Kidney (tissue), 14 donors: ENCODE data around the gene MAJIN. TPM values are rescaled to one million over a fixed set of nuclear protein-coding genes. Genes with fewer than 3 reads are reported as not detected.

Source experiments
- DNase-seq, 5 donors: peaks; one replicate each; pipeline ENCODE4 v3.0.0-alpha.2; 2013 to 2020
- FAIRE-seq: peaks from 2 replicates; lab custom pipeline; 2012; peaks lifted over from hg19 to GRCh38; lab: Jason Lieb, UNC
- H3K27ac ChIP-seq, 2 donors: one replicate each; pipeline ENCODE4 v1.7.0; 2013; ENCODE audit warnings: low read depth in 2 of 2, low read length in 2 of 2, inconsistent platforms in 1 of 2
- H3K27me3 ChIP-seq: one replicate; pipeline ENCODE4 v1.7.1; 2013; ENCODE audit warnings: low read length, inconsistent platforms; ENCODE audit not compliant: control insufficient read depth, insufficient read depth
- H3K36me3 ChIP-seq, 3 donors: one replicate each; pipeline versions ENCODE4 v1.7.0 to v1.7.1; 2013; ENCODE audit warnings: low read length in 3 of 3, control low read depth in 1 of 3, inconsistent platforms in 1 of 3; ENCODE audit not compliant: insufficient read depth in 3 of 3, control insufficient read depth in 2 of 3
- H3K4me1 ChIP-seq, 3 donors: one replicate each; pipeline versions ENCODE4 v1.7.0 to v1.7.1; 2013; ENCODE audit warnings: low read length in 3 of 3, inconsistent platforms in 1 of 3, low read depth in 1 of 3; ENCODE audit not compliant: control insufficient read depth in 2 of 3, insufficient read depth in 2 of 3
- H3K4me3 ChIP-seq, 3 donors: one replicate each; pipeline versions ENCODE4 v1.7.0 to v1.8.1; 2013; ENCODE audit warnings: low read length in 3 of 3, control low read depth in 1 of 3, inconsistent platforms in 1 of 3
- H3K9ac ChIP-seq, 3 donors: one replicate each; pipeline versions ENCODE4 v1.7.0 to v1.7.1; 2013; ENCODE audit warnings: low read length in 3 of 3, control low read depth in 1 of 3, inconsistent platforms in 1 of 3
- H3K9me3 ChIP-seq, 3 donors: one replicate each; pipeline versions ENCODE4 v1.7.0 to v1.7.1; 2013; ENCODE audit warnings: low read length in 3 of 3, control low read depth in 1 of 3, inconsistent platforms in 1 of 3; ENCODE audit not compliant: control insufficient read depth in 2 of 3, insufficient read depth in 1 of 3
- CTCF ChIP-seq: IDR thresholded peaks from 3 replicates; pipeline ENCODE4 v1.5.1; 2012; ENCODE audit warnings: mild to moderate bottlenecking, moderate library complexity, borderline replicate concordance; ENCODE audit not compliant: insufficient read depth; ENCODE audit errors: extremely low read depth
- intact Hi-C: fragments of 100-400 bp; cut with DNase I; formaldehyde crosslinking; loops from one replicate; pipeline ENCODE4 v1.11.1; 2022
- microRNA-seq: library from miRNA; unstranded; fragments of <30 nt; microRNA quantifications from one replicate; pipeline ENCODE4 v1.2.0, GENCODE V29; 2020
- polyA plus RNA-seq: library from polyadenylated mRNA; stranded (reverse); fragments of 350-450 nt; fragmentation: Illumina TruSeq; extraction: RNeasy Lipid Tissue Mini Kit (QIAGEN cat#74804); gene quantifications from one replicate; pipeline ENCODE4 v1.2.3, GENCODE V29; 2014; ENCODE audit warnings: low read depth, low replicate concordance; ENCODE audit not compliant: insufficient read depth
- total RNA-seq: library from RNA; stranded (reverse); fragmentation: NEBNext Ultra II Directional; extraction: Animal tissue kit (Norgen Biotek cat#: 25700); gene quantifications from one replicate; pipeline ENCODE4 v1.2.1, GENCODE V29; 2021
- donor health status: control.
- donor health status: control.
- donor health status: control.
- donor health status: control.
- donor health status: control.
- donor health status: DM: yes; HTN: yes; CAD: no.
- donor health status: Normal renal cell carcinoma (clear cell type).

The MAJIN gene
- total and polyA plus RNA-seq, 2 donors from 2014 or later: 0.80 TPM; not detected in 1

GRCh38 chr11:64888729-64889511 is 83.0 kb downstream of the MAJIN start:
- Histone ChIP-seq H3K36me3 (no peaks in the 10 kb centered on the region), H3K27ac (peak overlapping the region; percentile 27 to 32), H3K27me3 (no peaks in the 10 kb centered on the region), H3K9ac (no peak overlapping the region), H3K4me3 (peak overlapping the region in 2 of 3 donors; percentile 1 to 25), H3K9me3 (no peaks in the 10 kb centered on the region), H3K4me1 (peaks cover 0 to 25% (median under 1%) of the 10 kb centered on the region in 3 donors)
- intact Hi-C loops: no loop called here
- DNase-seq (peak in 4 of 5 donors; percentile 66 to 82 (median 70)), FAIRE-seq (no peak)
- no peak for TF ChIP-seq CTCF

GRCh38 chr11:64888406-64888728 is 83.5 kb downstream of the MAJIN start:
- H3K27ac ChIP-seq: peak overlapping the region; percentile 20 to 27
- H3K27me3 ChIP-seq: no peaks in the 10 kb centered on the region
- no peaks in the 10 kb centered on the region for H3K9me3 ChIP-seq
- TF ChIP-seq CTCF: no peak
- peak overlapping the region; percentile 21 to 29 (median 27) for H3K4me3 ChIP-seq
- no peak overlapping the region for H3K9ac ChIP-seq
- FAIRE-seq (no peak), DNase-seq (no peak)
- intact Hi-C loops: no loop called here
- H3K36me3 ChIP-seq: no peaks in the 10 kb centered on the region
- peaks cover 0 to 20% (median 0%) of the 10 kb centered on the region in 3 donors for H3K4me1 ChIP-seq

Small RNAs within 50 kb of the gene (microRNA-seq; reads per million reads assigned to microRNA genes)
- gene MIR6749: not detected
- not detected for gene MIR6750
- gene MIR6879: not detected

Other genes with a start within 250 kb of the MAJIN start
- gene NRXN2, start 248.9 kb downstream of the MAJIN start, total RNA-seq: 13.3 TPM
- gene NRXN2, start 248.9 kb downstream of the MAJIN start, polyA plus RNA-seq: 22.0 TPM
- gene RASGRP2, start 228.0 kb downstream of the MAJIN start, total RNA-seq: 42.6 TPM
- 14.1 TPM for gene RASGRP2, start 228.0 kb downstream of the MAJIN start, polyA plus RNA-seq
- gene PYGM, start 212.1 kb downstream of the MAJIN start, total RNA-seq: 8.6 TPM
- gene PYGM, start 212.1 kb downstream of the MAJIN start, polyA plus RNA-seq: 2.5 TPM
- 320 TPM for gene SF1, start 193.6 kb downstream of the MAJIN start, total RNA-seq
- gene SF1, start 193.6 kb downstream of the MAJIN start, polyA plus RNA-seq: 87.5 TPM
- 12.5 TPM for gene MAP4K2, start 168.9 kb downstream of the MAJIN start, total RNA-seq
- gene MAP4K2, start 168.9 kb downstream of the MAJIN start, polyA plus RNA-seq: 15.4 TPM
- gene MEN1, start 161.6 kb downstream of the MAJIN start, total RNA-seq: 20.9 TPM
- 24.0 TPM for gene MEN1, start 161.6 kb downstream of the MAJIN start, polyA plus RNA-seq
- 20.7 TPM for gene CDC42BPG, start 127.5 kb downstream of the MAJIN start, total RNA-seq
- 4.5 TPM for gene CDC42BPG, start 127.5 kb downstream of the MAJIN start, polyA plus RNA-seq
- 76.1 TPM for gene EHD1, start 93.5 kb downstream of the MAJIN start, total RNA-seq
- gene EHD1, start 93.5 kb downstream of the MAJIN start, polyA plus RNA-seq: 48.9 TPM
- gene ATG2A, start 54.9 kb downstream of the MAJIN start, total RNA-seq: 26.9 TPM
- gene ATG2A, start 54.9 kb downstream of the MAJIN start, polyA plus RNA-seq: 16.8 TPM
- 21.2 TPM for gene PPP2R5B, start 47.4 kb downstream of the MAJIN start, total RNA-seq
- 16.8 TPM for gene PPP2R5B, start 47.4 kb downstream of the MAJIN start, polyA plus RNA-seq
- not detected for gene GPHA2, start 36.2 kb downstream of the MAJIN start, total RNA-seq
- 0.99 TPM for gene GPHA2, start 36.2 kb downstream of the MAJIN start, polyA plus RNA-seq
- 5.9 TPM for gene BATF2, start 24.9 kb upstream of the MAJIN start, total RNA-seq
- 8.8 TPM for gene BATF2, start 24.9 kb upstream of the MAJIN start, polyA plus RNA-seq
- 91.6 TPM for gene ARL2, start 42.1 kb upstream of the MAJIN start, total RNA-seq
- 284 TPM for gene ARL2, start 42.1 kb upstream of the MAJIN start, polyA plus RNA-seq
- gene SNX15, start 55.3 kb upstream of the MAJIN start, total RNA-seq: 29.6 TPM
- gene SNX15, start 55.3 kb upstream of the MAJIN start, polyA plus RNA-seq: 27.7 TPM
- 6.8 TPM for gene SAC3D1, start 69.1 kb upstream of the MAJIN start, total RNA-seq
- gene SAC3D1, start 69.1 kb upstream of the MAJIN start, polyA plus RNA-seq: 13.4 TPM
- gene NAALADL1, start 86.4 kb upstream of the MAJIN start, total RNA-seq: 9.4 TPM
- gene NAALADL1, start 86.4 kb upstream of the MAJIN start, polyA plus RNA-seq: 17.1 TPM
- gene CDCA5, start 111.9 kb upstream of the MAJIN start, total RNA-seq: 1.4 TPM
- gene CDCA5, start 111.9 kb upstream of the MAJIN start, polyA plus RNA-seq: 0.43 TPM
- gene ZFPL1, start 112.1 kb upstream of the MAJIN start, total RNA-seq: 31.4 TPM
- 43.1 TPM for gene ZFPL1, start 112.1 kb upstream of the MAJIN start, polyA plus RNA-seq
- gene VPS51, start 124.1 kb upstream of the MAJIN start, total RNA-seq: 110 TPM
- gene VPS51, start 124.1 kb upstream of the MAJIN start, polyA plus RNA-seq: 98.3 TPM
- gene TM7SF2, start 139.8 kb upstream of the MAJIN start, total RNA-seq: 20.9 TPM
- 88.2 TPM for gene TM7SF2, start 139.8 kb upstream of the MAJIN start, polyA plus RNA-seq
- 14.0 TPM for gene ZNHIT2, start 145.6 kb upstream of the MAJIN start, total RNA-seq
- gene ZNHIT2, start 145.6 kb upstream of the MAJIN start, polyA plus RNA-seq: 21.1 TPM
- 794 TPM for gene FAU, start 150.0 kb upstream of the MAJIN start, total RNA-seq
- 927 TPM for gene FAU, start 150.0 kb upstream of the MAJIN start, polyA plus RNA-seq
- 53.3 TPM for gene MRPL49, start 150.2 kb upstream of the MAJIN start, total RNA-seq
- 76.7 TPM for gene MRPL49, start 150.2 kb upstream of the MAJIN start, polyA plus RNA-seq
- 69.8 TPM for gene SYVN1, start 162.4 kb upstream of the MAJIN start, total RNA-seq
- gene SYVN1, start 162.4 kb upstream of the MAJIN start, polyA plus RNA-seq: 21.2 TPM
- not detected for gene SPDYC, start 198.1 kb upstream of the MAJIN start, total RNA-seq
- gene SPDYC, start 198.1 kb upstream of the MAJIN start, polyA plus RNA-seq: 0.43 TPM
- 328 TPM for gene CAPN1, start 209.8 kb upstream of the MAJIN start, total RNA-seq
- 92.5 TPM for gene CAPN1, start 209.8 kb upstream of the MAJIN start, polyA plus RNA-seq